GM23248 (cell line): ENCODE data around the gene TNPO3. TPM values are rescaled to one million over a fixed set of nuclear protein-coding genes. Genes with fewer than 3 reads are reported as not detected.
A peak's percentile ranks its signal among the peaks of the same experiment; 100 is the strongest.
"Not testable (repeated sequence)": the region's sequence is repeated elsewhere in the genome, so short reads cannot be mapped to it uniquely, and the experiment has no call there.

ENCODE experiments used
- DNase-seq: peaks from one replicate; pipeline ENCODE4 v3.0.0-alpha.2; 2015
- H2AFZ ChIP-seq: fragments of 200-600 bp; sonication (generic); 2 replicates; pipeline ENCODE4 v1.6.1; 2016; ENCODE audit warnings: antibody characterized with exemption
- H3F3A ChIP-seq: fragments of 200-600 bp; sonication (generic); 2 replicates; pipeline ENCODE4 v1.6.1; 2016; ENCODE audit warnings: mild to moderate bottlenecking, antibody characterized with exemption, mixed run types; ENCODE audit not compliant: insufficient read depth
- H3K27ac ChIP-seq: fragments of 200-600 bp; sonication (generic); 2 replicates; pipeline ENCODE4 v1.5.1; 2016; ENCODE audit warnings: mild to moderate bottlenecking
- H3K27me3 ChIP-seq: fragments of 200-600 bp; sonication (generic); replicated peaks from 2 replicates; pipeline ENCODE4 v1.6.1; 2016; ENCODE audit warnings: mild to moderate bottlenecking; ENCODE audit not compliant: insufficient read depth
- H3K36me3 ChIP-seq: fragments of 200-600 bp; sonication (generic); 2 replicates; pipeline ENCODE4 v1.6.1; 2016; ENCODE audit warnings: low read depth, mild to moderate bottlenecking
- H3K4me1 ChIP-seq: fragments of 200-600 bp; sonication (generic); 2 replicates; pipeline ENCODE4 v1.6.1; 2016; ENCODE audit warnings: mild to moderate bottlenecking; ENCODE audit not compliant: insufficient read depth
- H3K4me2 ChIP-seq: fragments of 200-600 bp; sonication (generic); one replicate; pipeline ENCODE4 v1.6.1; 2016; ENCODE audit warnings: mild to moderate bottlenecking; ENCODE audit not compliant: unreplicated experiment
- H3K4me3 ChIP-seq: fragments of 200-600 bp; sonication (generic); 2 replicates; pipeline ENCODE4 v1.5.1; 2016; ENCODE audit warnings: mild to moderate bottlenecking
- H3K79me2 ChIP-seq: fragments of 200-600 bp; sonication (generic); 2 replicates; pipeline ENCODE4 v1.6.1; 2016; ENCODE audit warnings: mild to moderate bottlenecking; ENCODE audit not compliant: insufficient read depth
- H3K9ac ChIP-seq: fragments of 200-600 bp; sonication (generic); 2 replicates; pipeline ENCODE4 v1.6.1; 2016; ENCODE audit warnings: mild to moderate bottlenecking
- H3K9me2 ChIP-seq: fragments of 200-600 bp; sonication (generic); 2 replicates; pipeline ENCODE4 v1.6.1; 2016; ENCODE audit warnings: mixed run types, mild to moderate bottlenecking, moderate library complexity; ENCODE audit not compliant: insufficient read depth
- H3K9me3 ChIP-seq: fragments of 200-600 bp; sonication (generic); one replicate; pipeline ENCODE4 v1.6.1; 2017; ENCODE audit warnings: low read depth
- H4K20me1 ChIP-seq: fragments of 200-600 bp; sonication (generic); 2 replicates; pipeline ENCODE4 v1.6.0; 2016; ENCODE audit not compliant: insufficient read depth
- EZH2 ChIP-seq: fragments of 200-600 bp; sonication (generic); IDR thresholded peaks from 2 replicates; pipeline ENCODE4 v1.6.1; 2018; ENCODE audit warnings: antibody characterized with exemption, mild to moderate bottlenecking; ENCODE audit not compliant: insufficient read depth, poor library complexity, severe bottlenecking
- EZH2phosphoT487 ChIP-seq: fragments of 200-600 bp; sonication (generic); IDR thresholded peaks from 2 replicates; pipeline ENCODE4 v1.6.1; 2018; ENCODE audit warnings: antibody characterized with exemption, moderate library complexity, mild to moderate bottlenecking, low read depth; ENCODE audit not compliant: insufficient read depth
- WGBS, 2 experiments: methylation state at CpG; one replicate each; pipeline ENCODE4 v1.1.6; 2015 to 2017; ENCODE audit warnings: low lambda C conversion rate in 2 of 2, low coverage in 1 of 2; ENCODE audit errors: missing lambda C conversion rate in 2 of 2; 5-methylcytosine and 5-hydroxymethylcytosine counted together
- in situ Hi-C: fragments of 300-500 bp; cut with MboI; formaldehyde crosslinking; loops from 2 replicates; pipeline ENCODE4 v1.15.0; 2020
- polyA plus RNA-seq: library from polyadenylated mRNA; unstranded; fragments of >200 nt; fragmentation: Nextera tagmentation; extraction: Ambion mirVana; gene quantifications from 2 replicates; pipeline ENCODE4 v1.2.1, GENCODE V29; 2016
- total RNA-seq: library from RNA; depleted of rRNA; stranded (reverse); fragments of >200 nt; shearing (Covaris generic); gene quantifications from 2 replicates; pipeline ENCODE4 v1.2.3, GENCODE V29; 2014

Gene TNPO3
- total and polyA plus RNA-seq, 2 experiments from 2014 or later, result 31.6 to 41.9 TPM

GRCh38 chr7:129073738-129074137, 18.8 kb upstream of the TNPO3 start:
- in situ Hi-C loops, result no loop called here
- Histone ChIP-seq H3F3A (no peaks in the 10 kb centered on the region), H3K27ac (no peak overlapping the region), H3K9me2 (no peaks in the 10 kb centered on the region), H3K9ac (no peak overlapping the region), H3K9me3 (no peaks in the 10 kb centered on the region), H4K20me1 (no peaks in the 10 kb centered on the region), H3K27me3 (peaks cover 18% of the 10 kb centered on the region), H2AFZ (no peak overlapping the region), H3K4me2 (no peak overlapping the region), H3K4me1 (no peaks in the 10 kb centered on the region), H3K4me3 (no peak overlapping the region), H3K79me2 (no peaks in the 10 kb centered on the region), H3K36me3 (no peaks in the 10 kb centered on the region)
- TF ChIP-seq EZH2 (no peak), EZH2phosphoT487 (no peak)
- 29 to 35% methylated on average over 4 of the region's 4 CpGs for WGBS, 2 experiments
- DNase-seq, result no peak

DNA sequence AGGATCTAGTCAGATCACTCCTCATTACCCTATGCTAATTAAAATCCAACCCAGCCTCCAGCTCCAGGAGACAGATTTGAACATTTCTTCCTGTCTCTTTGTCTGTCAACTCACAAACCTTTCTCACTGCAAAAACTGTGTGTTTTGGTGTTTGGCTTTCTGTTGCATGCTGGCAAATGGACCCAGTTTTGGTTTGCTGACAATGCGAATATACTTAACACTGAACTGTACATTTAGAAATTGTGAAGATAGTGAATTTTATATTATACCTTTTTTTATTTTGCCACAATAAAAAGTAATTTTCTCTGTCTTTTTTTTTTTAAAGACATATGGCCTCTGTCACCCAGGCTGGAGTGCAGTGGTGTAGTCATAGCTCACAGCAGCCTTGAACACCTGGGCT, 18.3 kb upstream of the TNPO3 start:
- no peak for DNase-seq
- 91 to 100% methylated on average over 1 of the region's 1 CpG for WGBS, 2 experiments
- Histone ChIP-seq H3K27me3 (peaks cover 18% of the 10 kb centered on the region), H3K36me3 (no peaks in the 10 kb centered on the region), H3F3A (no peaks in the 10 kb centered on the region), H4K20me1 (no peaks in the 10 kb centered on the region), H2AFZ (no peak overlapping the region), H3K4me2 (no peak overlapping the region), H3K9me3 (no peaks in the 10 kb centered on the region), H3K9ac (no peak overlapping the region), H3K27ac (no peak overlapping the region), H3K79me2 (no peaks in the 10 kb centered on the region), H3K9me2 (no peaks in the 10 kb centered on the region), H3K4me3 (no peak overlapping the region), H3K4me1 (no peaks in the 10 kb centered on the region)
- in situ Hi-C loops, result no loop called here
- TF ChIP-seq EZH2, result no peak
- no peak for TF ChIP-seq EZH2phosphoT487

GRCh38 chr7:129072479-129073011, 17.6 kb upstream of the TNPO3 start:
- Histone ChIP-seq H3K79me2 (no peaks in the 10 kb centered on the region), H2AFZ (no peak overlapping the region), H3K9me3 (no peaks in the 10 kb centered on the region), H3K27ac (no peak overlapping the region), H4K20me1 (no peaks in the 10 kb centered on the region), H3K4me1 (no peaks in the 10 kb centered on the region), H3K9me2 (no peaks in the 10 kb centered on the region), H3F3A (no peaks in the 10 kb centered on the region), H3K4me3 (no peak overlapping the region), H3K9ac (no peak overlapping the region), H3K4me2 (no peak overlapping the region), H3K27me3 (peaks cover 18% of the 10 kb centered on the region), H3K36me3 (no peaks in the 10 kb centered on the region)
- DNase-seq, result no peak
- in situ Hi-C loops, result no loop called here
- TF ChIP-seq EZH2phosphoT487 (no peak), EZH2 (no peak)
- WGBS, 2 experiments, result 79% methylated on average over 9 of the region's 9 CpGs

GRCh38 chr7:129069021-129069420, 14.1 kb upstream of the TNPO3 start:
- H3K9ac ChIP-seq, result no peak overlapping the region
- no peak overlapping the region for H3K27ac ChIP-seq
- no peak overlapping the region for H2AFZ ChIP-seq
- 0 out of 2 replicates have a peak, but pooled peaks cover 12% of the 10 kb centered on the region for H3K27me3 ChIP-seq
- H3K4me2 ChIP-seq, result no peak overlapping the region
- no peaks in the 10 kb centered on the region for H3K79me2 ChIP-seq
- no peak overlapping the region for H3K4me3 ChIP-seq
- no peak for DNase-seq
- H3K9me2 ChIP-seq, result no peaks in the 10 kb centered on the region
- H3K36me3 ChIP-seq, result no peaks in the 10 kb centered on the region
- no peak for TF ChIP-seq EZH2phosphoT487
- TF ChIP-seq EZH2, result no peak
- H3K9me3 ChIP-seq, result no peaks in the 10 kb centered on the region
- 49 to 53% methylated on average over 5 of the region's 5 CpGs for WGBS, 2 experiments
- H3K4me1 ChIP-seq, result no peaks in the 10 kb centered on the region
- no peaks in the 10 kb centered on the region for H4K20me1 ChIP-seq
- peaks cover 10% of the 10 kb centered on the region; the same call in 1 of the 2 replicates for H3F3A ChIP-seq
- in situ Hi-C loops, result no loop called here

DNA sequence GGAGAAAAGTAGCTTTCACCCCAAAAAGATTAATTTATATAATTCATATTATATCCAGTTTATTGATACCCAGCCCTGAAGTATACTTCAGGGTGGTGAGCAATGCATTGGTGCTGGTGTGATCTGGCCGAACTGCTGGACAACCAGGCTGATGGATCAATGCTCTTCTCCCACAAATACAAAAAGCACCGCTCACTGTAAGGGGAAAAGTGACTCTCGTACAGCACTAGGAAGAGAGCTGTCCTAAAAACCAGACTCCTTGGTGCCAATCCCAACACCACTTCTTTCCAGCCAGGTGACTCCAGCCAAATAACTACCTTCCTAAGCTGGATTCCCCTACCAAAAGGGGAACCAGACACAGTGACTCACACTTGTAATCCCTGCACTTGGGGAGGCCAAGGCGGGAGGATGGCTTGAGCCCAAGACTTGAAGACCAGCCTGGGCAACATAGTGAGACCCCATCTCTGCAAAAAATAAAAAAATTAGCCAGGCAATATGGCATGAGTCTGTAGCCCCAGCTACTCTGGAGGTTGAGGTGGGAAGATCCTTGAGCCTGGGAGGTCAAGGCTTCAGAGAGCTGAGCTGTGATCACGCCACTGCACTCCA, 13.1 kb upstream of the TNPO3 start:
- H3K9me2 ChIP-seq, result no peaks in the 10 kb centered on the region
- no peaks in the 10 kb centered on the region for H3K36me3 ChIP-seq
- DNase-seq, result no peak
- no peak overlapping the region for H3K9ac ChIP-seq
- H3K27me3 ChIP-seq, result 0 out of 2 replicates have a peak, but pooled peaks cover 12% of the 10 kb centered on the region
- no peak overlapping the region for H3K4me2 ChIP-seq
- WGBS, 2 experiments, result 82 to 84% methylated on average over 5 of the region's 5 CpGs
- no peaks in the 10 kb centered on the region for H3K79me2 ChIP-seq
- no peak overlapping the region for H3K4me3 ChIP-seq
- H3K4me1 ChIP-seq, result no peaks in the 10 kb centered on the region
- no peak overlapping the region for H3K27ac ChIP-seq
- H3K9me3 ChIP-seq, result no peaks in the 10 kb centered on the region
- in situ Hi-C loops, result no loop called here
- TF ChIP-seq EZH2, result no peak
- no peak for TF ChIP-seq EZH2phosphoT487
- H4K20me1 ChIP-seq, result no peaks in the 10 kb centered on the region
- no peak overlapping the region for H2AFZ ChIP-seq
- H3F3A ChIP-seq, result peaks cover 10% of the 10 kb centered on the region; the same call in 1 of the 2 replicates

DNA sequence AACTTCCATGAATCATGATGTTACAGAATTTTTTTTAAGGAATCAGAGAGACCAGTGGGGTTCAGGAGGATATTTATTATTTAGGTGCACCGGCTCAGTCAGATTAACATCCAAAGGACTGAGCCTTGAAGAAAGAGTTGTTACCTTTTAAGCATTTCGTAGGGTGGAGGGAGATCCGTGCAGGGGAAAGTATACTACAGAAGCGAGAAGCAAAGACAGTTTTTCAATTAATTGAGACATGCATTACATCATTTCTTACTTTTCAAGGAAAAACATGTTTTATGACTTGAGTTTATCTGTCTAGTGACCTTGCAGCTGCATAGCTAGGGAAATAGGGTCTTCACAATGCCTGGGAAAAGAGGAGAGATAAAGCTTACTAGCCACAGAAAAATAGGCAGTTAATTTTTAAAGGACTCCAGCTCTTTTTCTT, 12.2 kb upstream of the TNPO3 start:
- H3K4me3 ChIP-seq, H3K4me2 ChIP-seq, H3K9me3 ChIP-seq, H3F3A ChIP-seq, H3K4me1 ChIP-seq, DNase-seq, H3K9ac ChIP-seq, H3K36me3 ChIP-seq, H4K20me1 ChIP-seq, in situ Hi-C loops, H3K79me2 ChIP-seq, H3K9me2 ChIP-seq: not testable (repeated sequence)
- Histone ChIP-seq H2AFZ (peak overlapping the region; percentile 14), H3K27me3 (0 out of 2 replicates have a peak, but pooled peaks cover 12% of the 10 kb centered on the region), H3K27ac (peak overlapping the region; percentile 61)
- 41 to 51% methylated on average over 4 of the region's 4 CpGs for WGBS, 2 experiments
